Endothelial cell of umbilical vein (primary cell): ENCODE data around the gene SYNE1. TPM values are rescaled to one million over a fixed set of nuclear protein-coding genes. Genes with fewer than 3 reads are reported as not detected.

Source experiments
- BruUV-seq: library from RNA; stranded (reverse); fragments of 400-500 nt; replicated peaks from 2 replicates; lab custom pipeline; 2021; lab: Mats Ljungman, UMichigan
- CTCF ChIA-PET: fragments of 300-600, 350-600 bp; sonication (Branson Sonifier 250); formaldehyde crosslinking; loops from one replicate; lab custom pipeline; 2021; ENCODE audit warnings: antibody characterized with exemption, inconsistent platforms; lab: Charles Lee
- POLR2A ChIA-PET: fragments of 300-600, 350-600 bp; sonication (Branson Sonifier 250); formaldehyde crosslinking; loops from one replicate; lab custom pipeline; 2021; ENCODE audit warnings: antibody characterized with exemption, inconsistent platforms; lab: Charles Lee
- DNase-seq: peaks from one replicate; pipeline ENCODE4 v3.0.0-alpha.2; 2011; ENCODE audit warnings: low read depth, low spot score
- FAIRE-seq: peaks from 2 replicates; lab custom pipeline; 2011; peaks lifted over from hg19 to GRCh38; lab: Jason Lieb, UNC
- H2AFZ ChIP-seq: 2 replicates; pipeline ENCODE4 v1.6.0; 2012; ENCODE audit warnings: low read depth, low read length, control low read depth, inconsistent platforms
- H3K27ac ChIP-seq: 2 replicates; pipeline ENCODE4 v1.5.1; 2011; ENCODE audit warnings: low read depth, mild to moderate bottlenecking, control low read depth, low read length, moderate library complexity; ENCODE audit not compliant: insufficient read depth
- H3K27me3 ChIP-seq, 2 experiments: 2 replicates each; pipeline versions ENCODE4 v1.6.0 to v1.6.1; 2011; ENCODE audit warnings: low read length in 2 of 2, mixed read lengths in 1 of 2; ENCODE audit not compliant: control insufficient read depth in 2 of 2, insufficient read depth in 2 of 2
- H3K36me3 ChIP-seq, 2 experiments: 2 replicates in 1 of 2; 3 replicates in 1 of 2; pipeline ENCODE4 v1.5.1; 2011; ENCODE audit warnings: low read length in 2 of 2, mild to moderate bottlenecking in 1 of 2, moderate library complexity in 1 of 2; ENCODE audit not compliant: control insufficient read depth in 2 of 2, insufficient read depth in 2 of 2; ENCODE audit errors: extremely low read depth in 1 of 2
- H3K4me1 ChIP-seq: 3 replicates; pipeline ENCODE4 v1.5.1; 2011; ENCODE audit warnings: mild to moderate bottlenecking, low read length; ENCODE audit not compliant: control insufficient read depth, insufficient read depth; ENCODE audit errors: extremely low read depth
- H3K4me2 ChIP-seq: 2 replicates; pipeline ENCODE4 v1.6.1; 2011; ENCODE audit warnings: low read length, control low read depth, mixed read lengths; ENCODE audit not compliant: insufficient read depth
- H3K4me3 ChIP-seq, 3 experiments: fragments of 200-600 bp in 1 of 3; sonication (generic), shearing (Covaris generic) in 1 of 3; replicated peaks in 1 of 3; 2 replicates each; pipeline ENCODE4 v1.5.1; 2011 to 2016; ENCODE audit warnings: control low read depth in 3 of 3, low read length in 3 of 3, mild to moderate bottlenecking in 2 of 3, inconsistent platforms in 1 of 3, low read depth in 1 of 3, moderate library complexity in 1 of 3; ENCODE audit not compliant: insufficient read depth in 1 of 3
- H3K79me2 ChIP-seq: 2 replicates; pipeline ENCODE4 v1.6.0; 2012; ENCODE audit warnings: low read length, inconsistent platforms; ENCODE audit not compliant: control insufficient read depth, insufficient read depth
- H3K9ac ChIP-seq: replicated peaks from 2 replicates; pipeline ENCODE3; 2011; ENCODE audit warnings: low read length, control low read depth; ENCODE audit not compliant: insufficient read depth; ENCODE audit errors: extremely low read depth
- H3K9me1 ChIP-seq: replicated peaks from 3 replicates; pipeline ENCODE4 v1.6.0; 2011; ENCODE audit warnings: mild to moderate bottlenecking, low read length; ENCODE audit not compliant: control insufficient read depth, insufficient read depth; ENCODE audit errors: extremely low read depth
- H3K9me3 ChIP-seq: replicated peaks from 2 replicates; pipeline ENCODE4 v1.5.1; 2012; ENCODE audit warnings: low read length, inconsistent platforms; ENCODE audit not compliant: control insufficient read depth, insufficient read depth
- H4K20me1 ChIP-seq: replicated peaks from 2 replicates; pipeline ENCODE3; 2011; ENCODE audit warnings: mild to moderate bottlenecking, low read length; ENCODE audit not compliant: control insufficient read depth, insufficient read depth; ENCODE audit errors: extremely low read depth
- EZH2 ChIP-seq: IDR thresholded peaks from 2 replicates; pipeline ENCODE4 v1.6.1; 2012; ENCODE audit warnings: borderline replicate concordance, low read depth, mild to moderate bottlenecking, moderate library complexity, low read length, inconsistent platforms; ENCODE audit not compliant: severe bottlenecking
- FOS ChIP-seq: IDR thresholded peaks from 2 replicates; pipeline ENCODE4 v1.6.1; 2011; ENCODE audit warnings: mild to moderate bottlenecking, low read length, moderate library complexity, borderline replicate concordance; ENCODE audit not compliant: insufficient read depth
- GATA2 ChIP-seq: IDR thresholded peaks from 2 replicates; pipeline ENCODE4 v1.7.0; 2011; ENCODE audit warnings: low read depth, mild to moderate bottlenecking, moderate library complexity, mixed read lengths, low read length; ENCODE audit not compliant: insufficient read length, insufficient read depth
- JUN ChIP-seq: IDR thresholded peaks from 2 replicates; pipeline ENCODE4 v1.6.1; 2011; ENCODE audit warnings: borderline replicate concordance, low read depth; ENCODE audit not compliant: insufficient read length, insufficient read depth
- MYC ChIP-seq: IDR thresholded peaks from one replicate; pipeline ENCODE4 v1.6.1; 2011; ENCODE audit warnings: mild to moderate bottlenecking, low read depth, low read length
- POLR2A ChIP-seq: IDR thresholded peaks from 2 replicates; pipeline ENCODE4 v1.6.1; 2012; ENCODE audit warnings: low read depth, mild to moderate bottlenecking, control low read depth, low read length
- POLR2AphosphoS5 ChIP-seq: IDR thresholded peaks from 2 replicates; pipeline ENCODE4 v1.6.1; 2012; ENCODE audit warnings: low read depth, mild to moderate bottlenecking, control low read depth, low read length, moderate library complexity; ENCODE audit not compliant: insufficient read depth
- dilution Hi-C: fragments of 300-500 bp; cut with MboI; formaldehyde crosslinking; loops from one replicate; pipeline ENCODE4 v1.15.0; 2019; ENCODE audit warnings: low sequenced_read_pairs; ENCODE audit not compliant: extremely low pct_ligation_motif_present
- intact Hi-C: fragments of 100-400 bp; cut with micrococcal nuclease; formaldehyde crosslinking; loops from one replicate; pipeline ENCODE4 v1.10.0; 2022
- polyA plus RNA-seq, 4 experiments: library from polyadenylated mRNA; depleted of rRNA in 3 of 4; stranded (reverse) in 3 of 4; unstranded in 1 of 4; fragments of >200 nt; gene quantifications; 2 replicates each; pipeline versions ENCODE4 v1.2.1 to v1.2.3, GENCODE V29; 2011 to 2012; ENCODE audit warnings: missing spikeins in 1 of 4
- total RNA-seq: library from RNA; stranded (reverse); gene quantifications from 2 replicates; pipeline ENCODE4 v1.2.3, GENCODE V29; 2021
- TF ChIP-seq, protein P1 (sequence below), 2 donors: IDR thresholded peaks; 1 replicate in 1 of 2; 2 replicates in 1 of 2; pipeline ENCODE4 v1.5.1; 2011; ENCODE audit warnings: low read length in 2 of 2, mild to moderate bottlenecking in 2 of 2, moderate library complexity in 2 of 2, control low read depth in 1 of 2, inconsistent platforms in 1 of 2, low read depth in 1 of 2; ENCODE audit not compliant: insufficient read depth in 1 of 2; ENCODE audit errors: extremely low read depth in 1 of 2
- TF ChIP-seq, protein P2 (sequence below): IDR thresholded peaks from 2 replicates; pipeline ENCODE4 v1.6.1; 2011; ENCODE audit not compliant: insufficient read depth, insufficient read length

Gene SYNE1
- total and polyA plus RNA-seq, 2 donors (not counting 3 experiments of a cell fraction or from before 2014, with no cell fraction given): 26.5 to 52.3 TPM

DNA sequence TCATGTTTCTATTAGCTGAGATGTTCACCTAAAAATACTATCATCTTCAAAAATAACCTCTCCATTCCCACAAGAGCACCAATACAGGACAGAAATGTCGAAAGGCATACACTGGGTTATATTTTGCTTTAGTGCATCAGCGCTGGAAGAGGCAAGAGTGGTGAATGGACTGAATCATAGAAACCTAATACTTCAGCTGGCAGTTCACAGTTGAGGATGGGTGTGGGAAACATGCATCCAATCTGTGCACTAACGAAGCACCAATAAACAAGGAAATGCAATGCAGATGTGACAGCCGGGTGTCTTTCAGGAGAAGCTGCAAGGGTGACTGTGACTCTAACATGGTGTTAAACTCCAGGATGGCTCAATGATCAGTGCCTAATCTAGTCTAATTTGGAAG is 463.8 kb downstream of the SYNE1 start:
- H3K4me1 ChIP-seq: no peaks in the 10 kb centered on the region
- TF ChIP-seq, protein P1, sequence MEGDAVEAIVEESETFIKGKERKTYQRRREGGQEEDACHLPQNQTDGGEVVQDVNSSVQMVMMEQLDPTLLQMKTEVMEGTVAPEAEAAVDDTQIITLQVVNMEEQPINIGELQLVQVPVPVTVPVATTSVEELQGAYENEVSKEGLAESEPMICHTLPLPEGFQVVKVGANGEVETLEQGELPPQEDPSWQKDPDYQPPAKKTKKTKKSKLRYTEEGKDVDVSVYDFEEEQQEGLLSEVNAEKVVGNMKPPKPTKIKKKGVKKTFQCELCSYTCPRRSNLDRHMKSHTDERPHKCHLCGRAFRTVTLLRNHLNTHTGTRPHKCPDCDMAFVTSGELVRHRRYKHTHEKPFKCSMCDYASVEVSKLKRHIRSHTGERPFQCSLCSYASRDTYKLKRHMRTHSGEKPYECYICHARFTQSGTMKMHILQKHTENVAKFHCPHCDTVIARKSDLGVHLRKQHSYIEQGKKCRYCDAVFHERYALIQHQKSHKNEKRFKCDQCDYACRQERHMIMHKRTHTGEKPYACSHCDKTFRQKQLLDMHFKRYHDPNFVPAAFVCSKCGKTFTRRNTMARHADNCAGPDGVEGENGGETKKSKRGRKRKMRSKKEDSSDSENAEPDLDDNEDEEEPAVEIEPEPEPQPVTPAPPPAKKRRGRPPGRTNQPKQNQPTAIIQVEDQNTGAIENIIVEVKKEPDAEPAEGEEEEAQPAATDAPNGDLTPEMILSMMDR (IDR thresholded peaks at IDR 0.05; ENCODE audit: extremely low read depth in 1 of 2, insufficient read depth in 1 of 2, low read depth in 1 of 2, low read length in 2 of 2): no peak
- no peak for TF ChIP-seq GATA2
- TF ChIP-seq EZH2: no peak
- no peak for TF ChIP-seq POLR2A
- TF ChIP-seq, protein P2, sequence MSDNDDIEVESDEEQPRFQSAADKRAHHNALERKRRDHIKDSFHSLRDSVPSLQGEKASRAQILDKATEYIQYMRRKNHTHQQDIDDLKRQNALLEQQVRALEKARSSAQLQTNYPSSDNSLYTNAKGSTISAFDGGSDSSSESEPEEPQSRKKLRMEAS: no peak
- TF ChIP-seq JUN: no peak
- no peak for TF ChIP-seq MYC
- no peak for TF ChIP-seq POLR2AphosphoS5
- no peak for TF ChIP-seq FOS
- dilution Hi-C loops: no loop called here
- no peaks in the 10 kb centered on the region for H3K27me3 ChIP-seq
- POLR2A ChIA-PET: no interaction called here
- DNase-seq (no peak), FAIRE-seq (no peak)
- H3K4me2 ChIP-seq: no peak overlapping the region
- H3K27ac ChIP-seq: no peak overlapping the region
- H3K9me3 ChIP-seq: no peaks in the 10 kb centered on the region
- H3K79me2 ChIP-seq: no peaks in the 10 kb centered on the region
- intact Hi-C loops: no loop called here
- H3K4me3 ChIP-seq: no peak overlapping the region
- no peaks in the 10 kb centered on the region for H4K20me1 ChIP-seq
- no peaks in the 10 kb centered on the region for H3K9me1 ChIP-seq
- H3K36me3 ChIP-seq: peaks cover 3% of the 10 kb centered on the region in 2 experiments
- BruUV-seq: no TSS peak
- H3K9ac ChIP-seq: no peak overlapping the region
- no peak overlapping the region for H2AFZ ChIP-seq
- CTCF ChIA-PET: no interaction called here
